K562 (cell line): ENCODE measurements around the gene VSIG10L. TPM values are rescaled to one million over a fixed set of nuclear protein-coding genes. Genes with fewer than 3 reads are reported as not detected.
A peak's percentile ranks its signal among the peaks of the same experiment; 100 is the strongest.

Experiments used
- ASH1L ChIP-seq: fragments of 450-650 bp; IDR thresholded peaks from 2 replicates; pipeline ENCODE4 v1.6.1; 2018; ENCODE audit warnings: borderline replicate concordance, mild to moderate bottlenecking, low read depth; ENCODE audit not compliant: partially characterized antibody
- BACH1 ChIP-seq: fragments of 200-800 bp; sonication (Bioruptor generic); IDR thresholded peaks from 2 replicates; pipeline ENCODE4 v1.6.1; 2016; ENCODE audit warnings: missing genetic modification characterization, missing compliant biosample characterization
- BCOR ChIP-seq: fragments of 450-650 bp; IDR thresholded peaks from 2 replicates; pipeline ENCODE4 v1.6.1; 2016
- CHD1 ChIP-seq: fragments of 200-600 bp; sonication (generic); IDR thresholded peaks from one replicate; pipeline ENCODE4 v1.6.1; 2012; ENCODE audit warnings: mild to moderate bottlenecking, moderate library complexity, low read length, inconsistent platforms
- CREM ChIP-seq: IDR thresholded peaks from 2 replicates; pipeline ENCODE4 v1.6.1; 2014; ENCODE audit warnings: antibody characterized with exemption, low read depth
- LARP7 ChIP-seq: fragments of 450-650 bp; IDR thresholded peaks from 2 replicates; pipeline ENCODE4 v1.6.1; 2016
- NONO ChIP-seq, 2 experiments: fragments of 200-400 bp in 1 of 2; fragments of 450-650 bp in 1 of 2; formaldehyde crosslinking in 1 of 2; IDR thresholded peaks; 2 replicates each; pipeline ENCODE4 v1.6.1; 2017; ENCODE audit warnings: low read depth in 2 of 2, mild to moderate bottlenecking in 2 of 2, moderate library complexity in 2 of 2, low read length in 1 of 2
- NRF1 ChIP-seq, 2 experiments: fragments of 450-650 bp; IDR thresholded peaks in 1 of 2; conservative IDR thresholded peaks in 1 of 2; 2 replicates each; pipeline ENCODE4 v1.6.1; 2014; ENCODE audit warnings: mild to moderate bottlenecking in 2 of 2
- SREBF2 ChIP-seq: sonication (generic); formaldehyde crosslinking; IDR thresholded peaks from 2 replicates; pipeline ENCODE4 v1.4.0; 2020; ENCODE audit warnings: mild to moderate bottlenecking, missing genetic modification reagents
- TOE1 ChIP-seq, 2 experiments: fragments of 450-650 bp in 1 of 2; sonication (generic) in 1 of 2; formaldehyde crosslinking in 1 of 2; IDR thresholded peaks; 2 replicates each; pipeline versions ENCODE4 v1.7.1 to v1.8.0; 2016 to 2022; ENCODE audit warnings: borderline replicate concordance in 2 of 2, mild to moderate bottlenecking in 2 of 2, antibody characterized with exemption in 1 of 2, inconsistent platforms in 1 of 2, low read depth in 1 of 2, missing genetic modification reagents in 1 of 2, moderate library complexity in 1 of 2
- ZKSCAN8 ChIP-seq: fragments of 200-800 bp; sonication (Bioruptor generic); IDR thresholded peaks from 2 replicates; pipeline ENCODE4 v1.6.1; 2016; ENCODE audit warnings: missing genetic modification characterization, missing compliant biosample characterization
- ZNF316 ChIP-seq: fragments of 450-650 bp; IDR thresholded peaks from 2 replicates; pipeline ENCODE4 v1.6.1; 2016
- ZNF551 ChIP-seq: fragments of 250-450 bp; sonication (Bioruptor Pico); IDR thresholded peaks from 2 replicates; pipeline ENCODE4 v1.5.0; 2021; ENCODE audit warnings: mild to moderate bottlenecking, moderate library complexity
- ZNF561 ChIP-seq: fragments of 450-650 bp; formaldehyde crosslinking; conservative IDR thresholded peaks from 2 replicates; pipeline ENCODE4 v1.4.0; 2020; ENCODE audit warnings: mild to moderate bottlenecking, moderate library complexity
- ZNF717 ChIP-seq: fragments of 250-450 bp; sonication (Bioruptor Pico); IDR thresholded peaks from 2 replicates; pipeline ENCODE4 v1.5.0; 2021
- ZNF76 ChIP-seq: fragments of 250-450 bp; sonication (Bioruptor Pico); IDR thresholded peaks from 2 replicates; pipeline ENCODE4 v1.4.0; 2020; ENCODE audit warnings: mild to moderate bottlenecking, moderate library complexity, borderline replicate concordance
- polyA plus RNA-seq, 8 experiments: library from polyadenylated mRNA; depleted of rRNA in 4 of 8; stranded (reverse) in 5 of 8; unstranded in 3 of 8; fragments of >200 nt; fragmentation: Nextera tagmentation in 2 of 8; fragmentation: Illumina TruSeq in 1 of 8; extraction: Ambion mirVana in 2 of 8; extraction: Trizol in 1 of 8; gene quantifications; 2 replicates each; pipeline versions ENCODE4 v1.2.1 to v1.2.3, GENCODE V29; 2011 to 2014; ENCODE audit warnings: inconsistent platforms in 1 of 8, missing spikeins in 1 of 8
- total RNA-seq, 7 experiments: library from RNA; depleted of rRNA in 6 of 7; stranded (reverse); fragments of >200 nt in 6 of 7; fragmentation: Illumina TruSeq in 2 of 7; extraction: Trizol in 2 of 7; gene quantifications; 2 replicates each; pipeline versions ENCODE4 v1.2.1 to v1.2.3, GENCODE V29; 2011 to 2021; ENCODE audit warnings: low replicate concordance in 1 of 7
- TF ChIP-seq, protein P1 (sequence below): IDR thresholded peaks from 3 replicates; pipeline ENCODE4 v1.6.1; 2011; ENCODE audit warnings: borderline replicate concordance, mild to moderate bottlenecking; ENCODE audit not compliant: insufficient read length, insufficient read depth
- TF ChIP-seq, protein P2 (sequence below): fragments of 450-650 bp; formaldehyde crosslinking; IDR thresholded peaks from 2 replicates; pipeline ENCODE4 v1.4.0; 2022; ENCODE audit warnings: missing genetic modification characterization
- TF ChIP-seq, protein P3 (sequence below), 2 experiments: IDR thresholded peaks in 1 of 2; conservative IDR thresholded peaks in 1 of 2; 2 replicates each; pipeline ENCODE4 v1.6.1; 2016; ENCODE audit warnings: low read depth in 2 of 2, mild to moderate bottlenecking in 1 of 2, missing compliant biosample characterization in 1 of 2, missing genetic modification characterization in 1 of 2, moderate library complexity in 1 of 2

The VSIG10L gene
- total and polyA plus RNA-seq, 9 of the 15 experiments (the other 6 are each of a cell fraction or from before 2014, with no cell fraction given), result 1.1 to 7.6 (median 2.2) TPM

DNA sequence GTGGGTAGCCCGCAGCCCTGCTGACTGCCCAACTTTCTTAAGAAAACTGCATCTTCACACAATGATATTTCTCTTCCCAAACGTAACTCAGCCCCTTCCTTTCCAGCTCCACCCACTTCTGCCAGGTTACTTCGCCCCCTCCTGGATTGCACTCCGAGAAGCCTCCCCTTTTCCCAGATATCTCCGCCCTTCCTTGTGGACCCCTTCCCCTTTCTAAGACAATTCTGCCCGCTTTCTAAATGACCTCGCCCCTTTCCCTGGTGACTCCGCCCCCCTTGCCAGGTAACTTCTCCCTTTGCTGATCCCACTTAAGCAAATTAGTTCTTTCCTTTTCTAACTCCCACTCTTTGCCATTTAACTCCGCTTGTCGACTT lies 2.6 kb downstream of the VSIG10L start (continued):
- TF ChIP-seq CHD1, result no peak
- no peak for TF ChIP-seq NRF1 (conservative IDR thresholded peaks at IDR 0.05 in 1 of 2, IDR thresholded peaks at IDR 0.05 in 1 of 2)
- TF ChIP-seq, protein P1, sequence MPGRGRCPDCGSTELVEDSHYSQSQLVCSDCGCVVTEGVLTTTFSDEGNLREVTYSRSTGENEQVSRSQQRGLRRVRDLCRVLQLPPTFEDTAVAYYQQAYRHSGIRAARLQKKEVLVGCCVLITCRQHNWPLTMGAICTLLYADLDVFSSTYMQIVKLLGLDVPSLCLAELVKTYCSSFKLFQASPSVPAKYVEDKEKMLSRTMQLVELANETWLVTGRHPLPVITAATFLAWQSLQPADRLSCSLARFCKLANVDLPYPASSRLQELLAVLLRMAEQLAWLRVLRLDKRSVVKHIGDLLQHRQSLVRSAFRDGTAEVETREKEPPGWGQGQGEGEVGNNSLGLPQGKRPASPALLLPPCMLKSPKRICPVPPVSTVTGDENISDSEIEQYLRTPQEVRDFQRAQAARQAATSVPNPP, result no peak
- peak; percentile 37; the same call in 1 of the 2 replicates for TF ChIP-seq BCOR
- no peak for TF ChIP-seq ZNF551 (CRISPR knock-in tag)
- 0 out of 2 replicates have a peak, but pooled peaks have one; percentile 62 for TF ChIP-seq ZNF76 (CRISPR knock-in tag)
- TF ChIP-seq ZNF561 (CRISPR knock-in tag), result 0 out of 2 replicates have a peak, but pooled peaks have one; percentile 38
- TF ChIP-seq NONO (IDR thresholded peaks at IDR 0.05; ENCODE audit: low read depth in 2 of 2, low read length in 1 of 2), result no peak
- peak; percentile 67 for TF ChIP-seq TOE1 (IDR thresholded peaks at IDR 0.05; ENCODE audit: borderline replicate concordance)
- TF ChIP-seq TOE1 (CRISPR knock-in tag; IDR thresholded peaks at IDR 0.05; ENCODE audit: borderline replicate concordance, low read depth), result no peak
- no peak for TF ChIP-seq ZNF316
- TF ChIP-seq, protein P2, sequence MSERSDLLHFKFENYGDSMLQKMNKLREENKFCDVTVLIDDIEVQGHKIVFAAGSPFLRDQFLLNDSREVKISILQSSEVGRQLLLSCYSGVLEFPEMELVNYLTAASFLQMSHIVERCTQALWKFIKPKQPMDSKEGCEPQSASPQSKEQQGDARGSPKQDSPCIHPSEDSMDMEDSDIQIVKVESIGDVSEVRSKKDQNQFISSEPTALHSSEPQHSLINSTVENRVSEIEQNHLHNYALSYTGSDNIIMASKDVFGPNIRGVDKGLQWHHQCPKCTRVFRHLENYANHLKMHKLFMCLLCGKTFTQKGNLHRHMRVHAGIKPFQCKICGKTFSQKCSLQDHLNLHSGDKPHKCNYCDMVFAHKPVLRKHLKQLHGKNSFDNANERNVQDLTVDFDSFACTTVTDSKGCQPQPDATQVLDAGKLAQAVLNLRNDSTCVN, result peak; percentile 96
- TF ChIP-seq SREBF2 (CRISPR knock-in tag), result no peak
- TF ChIP-seq ASH1L, result no peak
- no peak for TF ChIP-seq CREM
- no peak for TF ChIP-seq ZNF717 (CRISPR knock-in tag)
- no peak for TF ChIP-seq ZKSCAN8 (CRISPR knock-in tag)
- TF ChIP-seq BACH1 (tag), result no peak
- TF ChIP-seq, protein P3, sequence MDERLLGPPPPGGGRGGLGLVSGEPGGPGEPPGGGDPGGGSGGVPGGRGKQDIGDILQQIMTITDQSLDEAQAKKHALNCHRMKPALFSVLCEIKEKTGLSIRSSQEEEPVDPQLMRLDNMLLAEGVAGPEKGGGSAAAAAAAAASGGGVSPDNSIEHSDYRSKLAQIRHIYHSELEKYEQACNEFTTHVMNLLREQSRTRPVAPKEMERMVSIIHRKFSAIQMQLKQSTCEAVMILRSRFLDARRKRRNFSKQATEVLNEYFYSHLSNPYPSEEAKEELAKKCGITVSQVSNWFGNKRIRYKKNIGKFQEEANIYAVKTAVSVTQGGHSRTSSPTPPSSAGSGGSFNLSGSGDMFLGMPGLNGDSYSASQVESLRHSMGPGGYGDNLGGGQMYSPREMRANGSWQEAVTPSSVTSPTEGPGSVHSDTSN (CRISPR knock-in tag; IDR thresholded peaks at IDR 0.05; ENCODE audit: low read depth), result no peak
- TF ChIP-seq, protein P3 (tag; conservative IDR thresholded peaks at IDR 0.05; ENCODE audit: low read depth), result no peak
- TF ChIP-seq LARP7, result 0 out of 2 replicates have a peak, but pooled peaks have one; percentile 62
